ENCODE data around the gene PPP1R12B.

- no peak for TF ChIP-seq EZH2 (IDR thresholded peaks at IDR 0.05; ENCODE audit: low read depth, unreplicated experiment)
- TF ChIP-seq EZH2phosphoT487 (IDR thresholded peaks at IDR 0.05; ENCODE audit: unreplicated experiment) = no peak
- TF ChIP-seq CTCF (conservative IDR thresholded peaks at IDR 0.05; ENCODE audit: low read depth in 2 of 2) = no peak
- no peak for TF ChIP-seq ETS1 (IDR thresholded peaks at IDR 0.05)
- no peak for TF ChIP-seq ZNF331 (CRISPR knock-in tag; IDR thresholded peaks at IDR 0.05; ENCODE audit: low read depth)
- no peak for TF ChIP-seq CREB1 (CRISPR knock-in tag; IDR thresholded peaks at IDR 0.05; ENCODE audit: low read depth)
- no peak for TF ChIP-seq POLR2AphosphoS5 (IDR thresholded peaks at IDR 0.05; ENCODE audit: low read depth)
- no peak for TF ChIP-seq REST (IDR thresholded peaks at IDR 0.05; ENCODE audit: unreplicated experiment)
- TF ChIP-seq NANOG (IDR thresholded peaks at IDR 0.05; ENCODE audit: borderline replicate concordance) = peak; percentile 52; the same call in 1 of the 2 replicates
- no peak for TF ChIP-seq JUNB (IDR thresholded peaks at IDR 0.05; ENCODE audit: unreplicated experiment)
Measured at GRCh38 chr1:202567738-202568137, 219.2 kb downstream of the PPP1R12B start.
